H1 (cell line): ENCODE results near the gene SMIM35. TPM values are rescaled to one million over a fixed set of nuclear protein-coding genes. Genes with fewer than 3 reads are reported as not detected.

Experiments
- CTCF ChIA-PET: fragments of 300-600 bp; sonication (Branson Sonifier 250); formaldehyde crosslinking; loops from one replicate; lab custom pipeline; 2021; ENCODE audit not compliant: partially characterized antibody; lab: Charles Lee
- POLR2A ChIA-PET: fragments of 300-600 bp; sonication (Branson Sonifier 250); formaldehyde crosslinking; loops from one replicate; lab custom pipeline; 2021; ENCODE audit warnings: inconsistent platforms; ENCODE audit not compliant: partially characterized antibody; lab: Charles Lee
- DNase-seq, 2 experiments: peaks; one replicate each; pipeline versions ENCODE4 v3.0.0 to v3.0.0-alpha.2; 2010 to 2022; ENCODE audit warnings: low spot score in 2 of 2, low read depth in 1 of 2, mixed read lengths in 1 of 2
- FAIRE-seq: peaks from 2 replicates; lab custom pipeline; 2011; peaks lifted over from hg19 to GRCh38; lab: Jason Lieb, UNC
- H2AFZ ChIP-seq: 2 replicates; pipeline ENCODE4 v1.8.1; 2012; ENCODE audit warnings: low read length, inconsistent platforms
- H2AK5ac ChIP-seq: 2 replicates; pipeline ENCODE4 v1.6.1; 2013; ENCODE audit warnings: low read depth, low read length
- H2BK120ac ChIP-seq: replicated peaks from 2 replicates; pipeline ENCODE3; 2013; ENCODE audit warnings: low read depth, low read length, inconsistent platforms
- H2BK12ac ChIP-seq: 2 replicates; pipeline ENCODE4 v1.6.1; 2013; ENCODE audit warnings: low read depth, low read length
- H2BK15ac ChIP-seq: 2 replicates; pipeline ENCODE4 v1.6.1; 2013; ENCODE audit warnings: low read length
- H2BK20ac ChIP-seq: 2 replicates; pipeline ENCODE4 v1.6.1; 2013; ENCODE audit warnings: low read length
- H2BK5ac ChIP-seq: 2 replicates; pipeline ENCODE4 v1.6.1; 2013; ENCODE audit warnings: low read depth, low read length
- H3K14ac ChIP-seq: 2 replicates; pipeline ENCODE4 v1.6.1; 2013; ENCODE audit warnings: inconsistent platforms; ENCODE audit not compliant: insufficient read length
- H3K18ac ChIP-seq: 2 replicates; pipeline ENCODE4 v1.6.1; 2013; ENCODE audit warnings: low read length; ENCODE audit errors: extremely low read depth
- H3K23ac ChIP-seq: 2 replicates; pipeline ENCODE4 v1.6.1; 2013; ENCODE audit warnings: inconsistent platforms; ENCODE audit not compliant: insufficient read length
- H3K23me2 ChIP-seq: 2 replicates; pipeline ENCODE4 v1.6.1; 2013; ENCODE audit warnings: low read depth, low read length
- H3K27ac ChIP-seq: 2 replicates; pipeline ENCODE4 v1.6.1; 2011; ENCODE audit warnings: low read depth, low read length, inconsistent platforms
- H3K27me3 ChIP-seq, 4 experiments: replicated peaks in 1 of 4; 1 replicate in 1 of 4; 2 replicates in 3 of 4; pipeline versions ENCODE4 v1.6.1 to v1.8.1; 2011 to 2013; ENCODE audit warnings: low read length in 3 of 4, mild to moderate bottlenecking in 3 of 4, inconsistent platforms in 2 of 4, mixed read lengths in 2 of 4, moderate library complexity in 1 of 4; ENCODE audit not compliant: control insufficient read depth in 3 of 4, insufficient read depth in 3 of 4; ENCODE audit errors: extremely low read depth in 1 of 4
- H3K36me3 ChIP-seq, 4 experiments: 2 replicates each; pipeline versions ENCODE4 v1.6.1 to v1.8.1; 2011 to 2013; ENCODE audit warnings: mild to moderate bottlenecking in 4 of 4, low read length in 3 of 4, moderate library complexity in 2 of 4, control low read depth in 1 of 4, inconsistent platforms in 1 of 4; ENCODE audit not compliant: insufficient read depth in 4 of 4, control insufficient read depth in 2 of 4
- H3K4ac ChIP-seq: replicated peaks from 2 replicates; pipeline ENCODE3; 2013; ENCODE audit warnings: low read length, low read depth, mixed read lengths, inconsistent platforms; ENCODE audit not compliant: insufficient read length
- H3K4me1 ChIP-seq, 4 experiments: replicated peaks in 1 of 4; 1 replicate in 1 of 4; 2 replicates in 3 of 4; pipeline versions ENCODE4 v1.6.1 to v1.8.1; 2011 to 2013; ENCODE audit warnings: low read length in 3 of 4, inconsistent platforms in 2 of 4, mixed read lengths in 1 of 4; ENCODE audit not compliant: insufficient read depth in 4 of 4, control insufficient read depth in 3 of 4
- H3K4me2 ChIP-seq, 2 experiments: 2 replicates each; pipeline versions ENCODE4 v1.6.1 to v1.8.1; 2011 to 2013; ENCODE audit warnings: low read depth in 2 of 2, low read length in 2 of 2, control low read depth in 1 of 2, inconsistent platforms in 1 of 2, mild to moderate bottlenecking in 1 of 2; ENCODE audit not compliant: insufficient read depth in 1 of 2
- H3K4me3 ChIP-seq, 4 experiments: fragments of 200-600, 300-600 bp in 1 of 4; sonication (generic), shearing (Covaris generic), sonication (Bioruptor Twin) in 1 of 4; 2 replicates each; pipeline versions ENCODE4 v1.5.1 to v1.8.1; 2011 to 2016; ENCODE audit warnings: low read length in 4 of 4, low read depth in 3 of 4, control low read depth in 2 of 4, inconsistent platforms in 2 of 4, mild to moderate bottlenecking in 2 of 4, mixed read lengths in 1 of 4, moderate library complexity in 1 of 4; ENCODE audit not compliant: insufficient read depth in 2 of 4; ENCODE audit errors: extremely low read depth in 1 of 4
- H3K56ac ChIP-seq: replicated peaks from 2 replicates; pipeline ENCODE3; 2013; ENCODE audit warnings: low read depth, mild to moderate bottlenecking, mixed read lengths, low read length, inconsistent platforms; ENCODE audit not compliant: insufficient read length
- H3K79me1 ChIP-seq: 2 replicates; pipeline ENCODE4 v1.6.1; 2013; ENCODE audit warnings: low read depth, low read length, control low read depth
- H3K79me2 ChIP-seq, 2 experiments: 2 replicates each; pipeline versions ENCODE4 v1.6.1 to v1.8.1; 2012 to 2013; ENCODE audit warnings: low read length in 2 of 2, mild to moderate bottlenecking in 2 of 2, inconsistent platforms in 1 of 2; ENCODE audit not compliant: insufficient read depth in 2 of 2, control insufficient read depth in 1 of 2
- H3K9ac ChIP-seq, 4 experiments: replicated peaks in 1 of 4; 1 replicate in 1 of 4; 2 replicates in 3 of 4; pipeline versions ENCODE4 v1.6.1 to v1.8.1; 2011 to 2013; ENCODE audit warnings: low read depth in 3 of 4, low read length in 3 of 4, control low read depth in 2 of 4, mild to moderate bottlenecking in 2 of 4, moderate library complexity in 2 of 4, inconsistent platforms in 1 of 4; ENCODE audit errors: extremely low read depth in 1 of 4
- H3K9me3 ChIP-seq, 2 experiments: 2 replicates each; pipeline versions ENCODE4 v1.6.1 to v1.8.1; 2012 to 2013; ENCODE audit warnings: mild to moderate bottlenecking in 2 of 2, moderate library complexity in 2 of 2, control low read depth in 1 of 2, inconsistent platforms in 1 of 2, low read depth in 1 of 2, low read length in 1 of 2, mixed read lengths in 1 of 2; ENCODE audit not compliant: insufficient read depth in 2 of 2
- H4K20me1 ChIP-seq, 2 experiments: replicated peaks in 1 of 2; 2 replicates each; pipeline versions ENCODE3 to v1.8.1; 2011 to 2013; ENCODE audit warnings: inconsistent platforms in 2 of 2, low read length in 2 of 2, mild to moderate bottlenecking in 1 of 2; ENCODE audit not compliant: insufficient read depth in 2 of 2, control insufficient read depth in 1 of 2
- H4K5ac ChIP-seq: 2 replicates; pipeline ENCODE4 v1.6.1; 2013; ENCODE audit warnings: low read length, low read depth, mixed read lengths, inconsistent platforms; ENCODE audit not compliant: insufficient read length
- H4K8ac ChIP-seq: 2 replicates; pipeline ENCODE4 v1.8.0; 2013; ENCODE audit warnings: mild to moderate bottlenecking, moderate library complexity, low read length, inconsistent platforms; ENCODE audit not compliant: insufficient read depth; ENCODE audit errors: extremely low read depth
- H4K91ac ChIP-seq: replicated peaks from 2 replicates; pipeline ENCODE3; 2013; ENCODE audit warnings: low read length, mixed read lengths, inconsistent platforms; ENCODE audit not compliant: insufficient read length
- CHD1 ChIP-seq: IDR thresholded peaks from 2 replicates; pipeline ENCODE4 v1.6.1; 2012; ENCODE audit warnings: low read depth, low read length, improper control_type of control experiment
- MAFK ChIP-seq: IDR thresholded peaks from 2 replicates; pipeline ENCODE4 v1.6.1; 2012; ENCODE audit warnings: low read depth, mild to moderate bottlenecking, improper control_type of control experiment, low read length
- NANOG ChIP-seq: IDR thresholded peaks from 2 replicates; pipeline ENCODE4 v1.6.1; 2011; ENCODE audit warnings: low read length, low read depth, mild to moderate bottlenecking, inconsistent platforms; ENCODE audit not compliant: insufficient read depth, poor library complexity, severe bottlenecking
- PHF8 ChIP-seq: fragments of 200-600 bp; sonication (generic); conservative IDR thresholded peaks from 2 replicates; pipeline ENCODE4 v1.7.1; 2012; ENCODE audit warnings: low read depth, mild to moderate bottlenecking, inconsistent platforms, low read length, moderate library complexity
- SAP30 ChIP-seq: fragments of 300-600 bp; sonication (generic); IDR thresholded peaks from 2 replicates; pipeline ENCODE4 v1.7.1; 2012; ENCODE audit warnings: low read length, moderate library complexity, mild to moderate bottlenecking, inconsistent platforms; ENCODE audit not compliant: insufficient read depth, insufficient replicate concordance
- SP1 ChIP-seq: IDR thresholded peaks from 2 replicates; pipeline ENCODE4 v1.6.1; 2011; ENCODE audit warnings: low read depth, low read length
- TBP ChIP-seq: IDR thresholded peaks from 2 replicates; pipeline ENCODE4 v1.6.1; 2011; ENCODE audit warnings: low read depth, low read length, improper control_type of control experiment
- TCF12 ChIP-seq: IDR thresholded peaks from 2 replicates; pipeline ENCODE4 v1.6.1; 2011; ENCODE audit warnings: low read depth, mild to moderate bottlenecking, low read length
- WGBS, 2 experiments: shearing (Covaris generic) in 1 of 2; methylation state at CpG; one replicate each; pipeline versions ENCODE4 v1.1.6 to v1.1.7; 2013 to 2015; ENCODE audit warnings: low lambda C conversion rate in 2 of 2, mixed read lengths in 2 of 2, inconsistent platforms in 1 of 2, low coverage in 1 of 2, missing lambda C conversion rate in 1 of 2; ENCODE audit not compliant: insufficient replicate concordance in 2 of 2, insufficient coverage in 1 of 2, insufficient read length in 1 of 2; ENCODE audit errors: extremely low coverage in 1 of 2, missing lambda C conversion rate in 1 of 2; 5-methylcytosine and 5-hydroxymethylcytosine counted together
- polyA plus RNA-seq, 7 experiments: library from polyadenylated mRNA; depleted of rRNA in 3 of 7; stranded (reverse) in 5 of 7; unstranded in 2 of 7; fragments of >200 nt in 5 of 7; fragments of 200-250 nt in 2 of 7; gene quantifications; 1 replicate in 5 of 7; 2 replicates in 1 of 7; 4 replicates in 1 of 7; pipeline versions ENCODE4 v1.2.1 to v1.2.3, GENCODE V29; 2011 to 2013; ENCODE audit warnings: missing spikeins in 2 of 7, mixed read lengths in 2 of 7
- total RNA-seq: library from RNA; stranded (reverse); fragmentation: NEBNext Ultra II Directional; extraction: Animal tissue kit (Norgen Biotek cat#: 25700); gene quantifications from 2 replicates; pipeline ENCODE4 v1.2.1, GENCODE V29; 2021
- TF ChIP-seq, protein P1 (sequence below): IDR thresholded peaks from 2 replicates; pipeline ENCODE4 v1.6.1; 2011; ENCODE audit warnings: low read depth, mild to moderate bottlenecking, low read length; ENCODE audit not compliant: insufficient read depth

The SMIM35 gene
- total and polyA plus RNA-seq, 2 of the 8 experiments (the other 6 are each of a cell fraction or from before 2014, with no cell fraction given) = not detected

DNA sequence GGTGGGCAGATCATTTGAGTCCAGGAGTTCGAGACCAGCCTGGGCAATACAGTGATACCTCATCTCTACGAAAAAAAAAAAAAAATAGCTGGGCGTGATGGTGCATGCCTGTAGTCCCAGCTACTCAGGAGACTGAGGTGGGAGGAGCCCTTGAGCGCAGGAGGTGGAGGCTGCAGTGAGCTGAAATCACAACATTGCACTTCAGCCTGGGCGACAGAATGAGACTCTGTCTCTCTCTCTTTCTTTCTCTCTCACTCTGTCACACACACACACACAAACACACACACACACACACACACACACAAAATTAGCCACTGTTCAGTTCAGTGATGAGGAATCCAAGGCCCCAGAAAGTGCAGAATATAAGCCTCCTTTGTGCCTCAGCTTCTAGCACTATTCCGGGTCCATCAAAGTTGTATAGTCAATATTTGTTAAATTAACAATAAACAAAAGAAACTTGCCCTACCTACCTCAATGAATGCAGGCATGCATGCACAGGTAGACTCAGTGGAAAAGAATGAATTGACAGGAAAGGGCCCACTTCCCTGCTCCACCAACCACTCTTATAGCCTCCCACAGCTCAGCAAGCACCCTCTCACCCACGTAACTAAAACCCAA lies 3.9 kb upstream of the SMIM35 start:
- no peak overlapping the region for H3K56ac ChIP-seq
- CTCF ChIA-PET = interaction anchor here (0.6 to 1.9 kb wide), 8 partner anchors 8 to 283 kb away, joined by 3 to 5 read pairs (median 4); partner anchors contain the start of gene TMPRSS4
- H3K14ac ChIP-seq = no peak overlapping the region
- peaks cover 8 to 21% of the 10 kb centered on the region in 2 experiments; a peak in 3 of 4 replicates for H3K9me3 ChIP-seq
- no peaks in the 10 kb centered on the region for H3K36me3 ChIP-seq
- no peak overlapping the region for H2AK5ac ChIP-seq
- H4K8ac ChIP-seq = no peak overlapping the region
- H3K79me1 ChIP-seq = no peaks in the 10 kb centered on the region
- H3K18ac ChIP-seq = no peak overlapping the region
- no peaks in the 10 kb centered on the region for H4K20me1 ChIP-seq
- TF ChIP-seq, protein P1, sequence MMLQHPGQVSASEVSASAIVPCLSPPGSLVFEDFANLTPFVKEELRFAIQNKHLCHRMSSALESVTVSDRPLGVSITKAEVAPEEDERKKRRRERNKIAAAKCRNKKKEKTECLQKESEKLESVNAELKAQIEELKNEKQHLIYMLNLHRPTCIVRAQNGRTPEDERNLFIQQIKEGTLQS = no peak
- TF ChIP-seq SP1 = no peak
- no peak for TF ChIP-seq TCF12
- no peak for TF ChIP-seq MAFK
- no peak for TF ChIP-seq PHF8
- no peak for TF ChIP-seq TBP
- TF ChIP-seq NANOG = no peak
- no peak for TF ChIP-seq CHD1
- TF ChIP-seq SAP30 = no peak
- no peak overlapping the region for H2AFZ ChIP-seq
- POLR2A ChIA-PET = interaction anchor here (1.0 kb wide), 1 partner anchor 8 kb away, joined by 3 read pairs; no protein-coding TSS in a partner anchor
- no peak for FAIRE-seq
- peaks cover 2% of the 10 kb centered on the region; the same call in 1 of the 2 replicates for H3K23me2 ChIP-seq
- H3K27me3 ChIP-seq = no peaks in the 10 kb centered on the region; a peak in 1 of 7 replicates
- H2BK20ac ChIP-seq = no peak overlapping the region
- 0 out of 2 replicates have a peak overlapping the region, but pooled peaks have one; percentile 27 for H2BK12ac ChIP-seq
- no peak overlapping the region for H3K9ac ChIP-seq
- no peak overlapping the region for H3K4me2 ChIP-seq
- H2BK120ac ChIP-seq = no peak overlapping the region
- H3K4me1 ChIP-seq = no peaks in the 10 kb centered on the region
- H4K91ac ChIP-seq = no peak overlapping the region
- no peak overlapping the region for H3K27ac ChIP-seq
- H3K4ac ChIP-seq = no peak overlapping the region
- no peak overlapping the region for H3K23ac ChIP-seq
- WGBS, 2 experiments = 70% methylated on average over 7 of the region's 7 CpGs; no CpG with 5 or more reads in 1 of the 2 experiments
- H3K4me3 ChIP-seq = no peak overlapping the region
- no peak overlapping the region for H4K5ac ChIP-seq
- DNase-seq = no peak
- H2BK15ac ChIP-seq = no peak overlapping the region
- H2BK5ac ChIP-seq = no peak overlapping the region
- no peaks in the 10 kb centered on the region for H3K79me2 ChIP-seq
